ENCODE measurements around the gene ITIH3. TPM values are rescaled to one million over a fixed set of nuclear protein-coding genes. Genes with fewer than 3 reads are reported as not detected.
A peak's percentile ranks its signal among the peaks of the same experiment; 100 is the strongest.

Gene ITIH3
- total RNA-seq, 4 donors from 2014 or later, result 0.83 to 3.2 (median 1.5) TPM

DNA sequence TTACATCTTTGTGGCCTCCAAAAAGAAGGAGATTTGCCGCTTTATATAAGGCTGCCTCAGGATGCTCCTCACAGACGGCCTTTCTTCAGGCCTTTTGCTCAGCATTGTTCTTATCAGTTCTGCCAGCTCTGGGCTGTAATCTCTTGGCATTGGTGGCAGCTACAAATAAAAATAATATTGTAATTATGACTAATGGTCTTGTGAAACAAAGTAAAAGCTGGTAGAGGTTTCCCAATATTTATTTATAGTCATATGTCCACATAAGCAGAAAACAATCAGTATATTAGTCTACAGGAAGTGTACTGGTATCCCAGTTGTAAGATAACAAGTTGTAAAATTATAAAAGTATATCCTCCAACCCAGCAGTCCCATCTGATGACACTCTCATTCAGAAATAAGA lies 31.1 kb upstream of the ITIH3 start:
- Histone ChIP-seq H3K36me3 (peaks cover 40 to 100% (median 78%) of the 10 kb centered on the region in 4 donors), H3K27me3 (no peaks in the 10 kb centered on the region), H3K4me1 (no peaks in the 10 kb centered on the region), H3K27ac (replicated peaks in 1 of 4) (no peak overlapping the region), H3K9me3 (no peaks in the 10 kb centered on the region), H3K4me3 (no peak overlapping the region)
- TF ChIP-seq EP300 (IDR thresholded peaks at IDR 0.05), result no peak
- TF ChIP-seq POLR2A (IDR thresholded peaks at IDR 0.05; ENCODE audit: low read depth), result no peak
- TF ChIP-seq, protein P1, sequence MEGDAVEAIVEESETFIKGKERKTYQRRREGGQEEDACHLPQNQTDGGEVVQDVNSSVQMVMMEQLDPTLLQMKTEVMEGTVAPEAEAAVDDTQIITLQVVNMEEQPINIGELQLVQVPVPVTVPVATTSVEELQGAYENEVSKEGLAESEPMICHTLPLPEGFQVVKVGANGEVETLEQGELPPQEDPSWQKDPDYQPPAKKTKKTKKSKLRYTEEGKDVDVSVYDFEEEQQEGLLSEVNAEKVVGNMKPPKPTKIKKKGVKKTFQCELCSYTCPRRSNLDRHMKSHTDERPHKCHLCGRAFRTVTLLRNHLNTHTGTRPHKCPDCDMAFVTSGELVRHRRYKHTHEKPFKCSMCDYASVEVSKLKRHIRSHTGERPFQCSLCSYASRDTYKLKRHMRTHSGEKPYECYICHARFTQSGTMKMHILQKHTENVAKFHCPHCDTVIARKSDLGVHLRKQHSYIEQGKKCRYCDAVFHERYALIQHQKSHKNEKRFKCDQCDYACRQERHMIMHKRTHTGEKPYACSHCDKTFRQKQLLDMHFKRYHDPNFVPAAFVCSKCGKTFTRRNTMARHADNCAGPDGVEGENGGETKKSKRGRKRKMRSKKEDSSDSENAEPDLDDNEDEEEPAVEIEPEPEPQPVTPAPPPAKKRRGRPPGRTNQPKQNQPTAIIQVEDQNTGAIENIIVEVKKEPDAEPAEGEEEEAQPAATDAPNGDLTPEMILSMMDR (IDR thresholded peaks at IDR 0.05), result no peak
- no peak for TF ChIP-seq POLR2AphosphoS5 (IDR thresholded peaks at IDR 0.05)
- 85% methylated on average over 2 of the region's 2 CpGs for WGBS
- DNase-seq (ENCODE audit: extremely low spot score), result no peak
- intact Hi-C loops (cut with DNase I), result no loop called here

DNA sequence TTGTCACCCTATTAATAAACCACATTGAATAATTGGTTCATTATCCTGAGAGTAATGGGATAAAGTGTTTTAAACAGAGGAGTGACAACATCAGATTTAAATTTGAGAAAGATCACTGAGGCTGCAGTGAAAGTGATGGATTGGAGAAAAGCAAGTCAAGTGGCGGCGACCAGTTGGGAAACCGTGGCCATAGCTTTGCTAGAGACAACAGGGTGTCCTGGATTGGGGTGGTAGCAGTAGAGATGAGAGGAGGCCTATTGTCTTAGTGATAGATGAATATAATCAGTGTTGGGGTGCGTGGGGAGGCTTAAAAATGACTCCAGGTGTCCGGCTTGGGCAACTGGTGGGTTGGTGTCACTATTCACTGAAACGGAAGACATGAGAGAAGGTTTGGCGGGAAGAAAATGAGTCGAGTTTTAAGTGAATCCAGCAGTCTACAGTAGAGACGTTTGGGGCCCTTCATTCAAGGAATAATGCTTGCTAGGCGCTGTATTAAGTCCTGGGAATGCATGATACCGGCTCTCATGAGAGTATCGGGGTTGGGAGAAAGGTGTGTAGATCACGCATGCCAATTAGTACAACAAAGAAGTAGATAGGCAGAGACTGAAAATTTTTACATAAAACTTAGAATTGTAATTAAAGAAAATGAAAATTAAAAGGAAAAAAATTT lies 24.7 kb upstream of the ITIH3 start:
- Histone ChIP-seq H3K36me3 (peaks cover 10 to 36% (median 21%) of the 10 kb centered on the region in 4 donors), H3K4me1 (peaks cover 13 to 21% (median 19%) of the 10 kb centered on the region in 4 donors), H3K27ac (replicated peaks in 1 of 4) (peak overlapping the region; percentile 72 to 83 (median 74)), H3K4me3 (peak overlapping the region; percentile 74 to 95 (median 94)), H3K9me3 (no peaks in the 10 kb centered on the region), H3K27me3 (no peaks in the 10 kb centered on the region)
- WGBS, result 19% methylated on average over 13 of the region's 13 CpGs
- TF ChIP-seq, protein P1 (IDR thresholded peaks at IDR 0.05), result no peak
- TF ChIP-seq POLR2AphosphoS5 (IDR thresholded peaks at IDR 0.05) (no peak), POLR2A (IDR thresholded peaks at IDR 0.05; ENCODE audit: low read depth) (no peak), EP300 (IDR thresholded peaks at IDR 0.05) (no peak)
- no peak for DNase-seq (ENCODE audit: extremely low spot score)
- intact Hi-C loops (cut with DNase I), result loop anchor here (5.0 to 10.0 kb wide), 4 partner anchors 77 to 305 kb away; partner anchors contain the start of gene STIMATE

DNA sequence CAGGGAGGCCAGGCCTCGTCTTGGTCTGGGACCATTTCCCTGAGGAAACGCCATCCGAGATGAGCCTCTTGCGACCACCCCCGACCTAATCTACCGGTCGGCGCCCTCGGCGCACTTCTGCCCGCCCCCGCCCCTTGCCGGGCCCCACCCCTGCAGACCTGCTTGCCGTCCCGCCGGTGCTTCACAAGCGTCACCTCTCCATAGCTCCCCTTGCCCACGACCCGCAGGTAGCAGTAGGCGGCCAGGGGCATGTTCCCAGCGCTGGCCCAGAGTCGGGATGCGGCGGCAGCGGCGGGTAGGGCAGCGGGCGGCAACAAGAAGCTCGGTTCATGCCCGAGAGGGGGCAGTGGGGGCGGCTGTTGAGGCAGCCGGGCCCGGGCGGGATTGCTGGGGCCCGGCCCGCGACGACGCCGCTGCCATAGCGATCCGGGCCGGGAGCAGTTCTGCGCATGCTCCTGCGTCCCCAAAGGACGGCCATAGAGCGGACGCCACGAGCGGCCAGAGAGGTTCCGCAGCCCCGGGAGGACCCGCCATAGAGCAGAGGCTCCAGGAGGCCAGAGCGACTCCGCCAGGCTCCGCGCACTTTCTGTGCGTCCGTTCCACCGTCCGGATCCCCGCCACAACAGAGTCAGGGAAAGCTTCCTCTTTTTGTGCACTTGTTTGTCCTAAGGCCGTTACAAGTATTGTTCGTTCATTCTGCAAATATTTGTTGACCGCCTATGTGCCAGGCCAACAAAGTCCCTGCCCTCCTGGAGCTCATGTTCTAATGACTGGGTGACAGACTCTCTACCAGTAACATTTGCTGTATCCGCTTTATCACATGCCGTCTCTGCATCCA lies 23.9 kb upstream of the ITIH3 start, which contains the start of gene NEK4:
NEK4 (minus strand) TSS at position 445 of the 838 bp plus-strand sequence; CDS start at position 251, 194 bp downstream.
- no peaks in the 10 kb centered on the region for H3K27me3 ChIP-seq
- TF ChIP-seq EP300 (IDR thresholded peaks at IDR 0.05) (no peak), POLR2AphosphoS5 (IDR thresholded peaks at IDR 0.05) (peak; percentile 78 to 83), POLR2A (IDR thresholded peaks at IDR 0.05; ENCODE audit: low read depth) (no peak)
- TF ChIP-seq, protein P1 (IDR thresholded peaks at IDR 0.05), result peak in 1 of 3 experiments; percentile 4
- WGBS, result 0% methylated on average over 18 of the region's 67 CpGs
- peak; percentile 95 for DNase-seq (ENCODE audit: extremely low spot score)
- peak within 1 kb of the TSS; percentile 72 to 83 (median 74) for H3K27ac ChIP-seq (replicated peaks in 1 of 4)
- peaks cover 13 to 21% (median 19%) of the 10 kb centered on the region in 4 donors for H3K4me1 ChIP-seq
- H3K36me3 ChIP-seq, result peaks cover 4 to 28% (median 13%) of the 10 kb centered on the region in 4 donors
- H3K4me3 ChIP-seq, result peak within 1 kb of the TSS; percentile 74 to 95 (median 94)
- intact Hi-C loops (cut with DNase I), result loop anchor here (5.0 to 10.0 kb wide), 4 partner anchors 77 to 304 kb away; partner anchors contain the start of gene STIMATE
- H3K9me3 ChIP-seq, result no peaks in the 10 kb centered on the region

DNA sequence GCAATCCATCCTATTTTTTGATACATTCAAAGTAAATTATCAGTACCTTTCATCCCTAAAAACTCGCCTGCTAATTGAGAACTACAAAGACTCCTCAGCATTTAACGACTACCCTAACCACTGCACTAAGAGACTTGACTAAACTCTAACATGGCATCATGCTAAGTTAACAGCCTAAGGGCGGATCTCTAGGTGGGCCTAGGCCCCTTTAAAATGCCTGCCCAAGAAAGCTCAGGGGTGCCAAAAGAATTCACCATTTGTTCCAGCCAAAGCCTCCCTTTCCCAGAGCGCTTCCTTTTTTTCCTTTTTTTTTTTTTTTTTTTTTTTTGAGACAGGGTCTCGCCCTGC lies 23.3 kb upstream of the ITIH3 start:
- WGBS, result 46% methylated on average over 5 of the region's 5 CpGs
- TF ChIP-seq POLR2AphosphoS5 (IDR thresholded peaks at IDR 0.05), result no peak
- TF ChIP-seq EP300 (IDR thresholded peaks at IDR 0.05), result no peak
- peak overlapping the region; percentile 72 to 83 (median 74) for H3K27ac ChIP-seq (replicated peaks in 1 of 4)
- peaks cover 13 to 21% (median 19%) of the 10 kb centered on the region in 4 donors for H3K4me1 ChIP-seq
- intact Hi-C loops (cut with DNase I), result loop anchor here (5.0 to 10.0 kb wide), 4 partner anchors 76 to 303 kb away; partner anchors contain the start of gene STIMATE
- peak overlapping the region; percentile 74 to 95 (median 94) for H3K4me3 ChIP-seq
- H3K9me3 ChIP-seq, result no peaks in the 10 kb centered on the region
- no peak for DNase-seq (ENCODE audit: extremely low spot score)
- no peaks in the 10 kb centered on the region for H3K27me3 ChIP-seq
- peaks cover 0 to 22% (median 8%) of the 10 kb centered on the region in 4 donors for H3K36me3 ChIP-seq

All from esophagus muscularis mucosa (tissue), 4 donors.